ENCODE data around the gene RAP1GDS1.

DNA sequence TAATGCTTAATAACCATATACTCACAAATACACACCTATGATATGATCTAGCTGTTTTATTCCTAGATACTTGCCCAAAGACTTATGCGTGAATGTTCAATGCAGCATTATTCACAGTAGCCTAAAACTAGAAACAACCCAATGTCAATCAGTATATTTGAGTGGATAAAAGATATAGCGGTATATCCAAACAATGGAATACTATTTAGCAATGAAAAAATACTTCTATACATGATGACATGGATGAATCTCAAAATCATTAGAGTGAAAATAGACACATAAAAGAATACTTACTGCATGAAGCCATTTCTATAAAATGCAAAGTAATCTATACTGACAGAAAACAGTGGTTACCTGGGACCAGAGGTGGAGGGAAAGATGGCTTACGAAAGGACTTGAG lies 108.1 kb downstream of the RAP1GDS1 start:
- TF ChIP-seq, protein P1, sequence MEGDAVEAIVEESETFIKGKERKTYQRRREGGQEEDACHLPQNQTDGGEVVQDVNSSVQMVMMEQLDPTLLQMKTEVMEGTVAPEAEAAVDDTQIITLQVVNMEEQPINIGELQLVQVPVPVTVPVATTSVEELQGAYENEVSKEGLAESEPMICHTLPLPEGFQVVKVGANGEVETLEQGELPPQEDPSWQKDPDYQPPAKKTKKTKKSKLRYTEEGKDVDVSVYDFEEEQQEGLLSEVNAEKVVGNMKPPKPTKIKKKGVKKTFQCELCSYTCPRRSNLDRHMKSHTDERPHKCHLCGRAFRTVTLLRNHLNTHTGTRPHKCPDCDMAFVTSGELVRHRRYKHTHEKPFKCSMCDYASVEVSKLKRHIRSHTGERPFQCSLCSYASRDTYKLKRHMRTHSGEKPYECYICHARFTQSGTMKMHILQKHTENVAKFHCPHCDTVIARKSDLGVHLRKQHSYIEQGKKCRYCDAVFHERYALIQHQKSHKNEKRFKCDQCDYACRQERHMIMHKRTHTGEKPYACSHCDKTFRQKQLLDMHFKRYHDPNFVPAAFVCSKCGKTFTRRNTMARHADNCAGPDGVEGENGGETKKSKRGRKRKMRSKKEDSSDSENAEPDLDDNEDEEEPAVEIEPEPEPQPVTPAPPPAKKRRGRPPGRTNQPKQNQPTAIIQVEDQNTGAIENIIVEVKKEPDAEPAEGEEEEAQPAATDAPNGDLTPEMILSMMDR (IDR thresholded peaks at IDR 0.05; ENCODE audit: insufficient read depth, low read depth, low read length), result no peak
- TF ChIP-seq EZH2 (IDR thresholded peaks at IDR 0.05; ENCODE audit: insufficient read depth, low read length), result no peak

Data from astrocyte (in vitro differentiated cells and primary cell).